GM20431 (cell line): Measurements from ENCODE around the gene ESPNL.

ENCODE experiments used
- in situ Hi-C: fragments of 300-500 bp; cut with MseI, MboI; formaldehyde crosslinking; loops from one replicate; pipeline ENCODE4 v1.15.0; 2020; ENCODE audit warnings: low sequenced_read_pairs; ENCODE audit not compliant: unreplicated experiment

ESPNL gene

GRCh38 chr2:238069877-238070276, 30.3 kb upstream of the ESPNL start:
- in situ Hi-C loops, result no loop called here

- in situ Hi-C loops, result no loop called here
These were observed 24.7 kb upstream of the ESPNL start for GRCh38 chr2:238075397-238075796.

GRCh38 chr2:238077292-238077691, 22.8 kb upstream of the ESPNL start:
- in situ Hi-C loops, result no loop called here

DNA sequence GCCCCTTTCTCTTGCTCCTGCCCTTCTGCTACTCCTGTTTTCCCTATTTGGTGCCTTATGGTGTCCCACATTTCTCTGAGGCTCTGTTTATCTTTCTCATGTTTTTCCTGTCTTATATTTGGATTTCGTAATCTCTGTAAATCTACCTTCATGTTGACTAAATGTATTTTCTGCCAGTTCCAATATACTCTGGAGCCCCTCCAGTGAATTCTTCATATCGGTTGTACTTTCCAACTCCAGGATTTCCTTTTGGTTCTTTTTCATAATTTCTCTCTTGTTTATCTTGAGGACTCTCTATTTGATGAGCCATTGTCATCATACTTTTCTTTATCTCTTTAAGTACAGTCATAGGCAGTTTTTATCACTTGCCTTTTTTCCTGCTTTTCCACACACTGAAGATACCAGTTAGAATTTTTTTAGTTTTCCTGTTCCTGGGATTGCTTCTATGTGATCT, 20.2 kb upstream of the ESPNL start:
- in situ Hi-C loops, result no loop called here

DNA sequence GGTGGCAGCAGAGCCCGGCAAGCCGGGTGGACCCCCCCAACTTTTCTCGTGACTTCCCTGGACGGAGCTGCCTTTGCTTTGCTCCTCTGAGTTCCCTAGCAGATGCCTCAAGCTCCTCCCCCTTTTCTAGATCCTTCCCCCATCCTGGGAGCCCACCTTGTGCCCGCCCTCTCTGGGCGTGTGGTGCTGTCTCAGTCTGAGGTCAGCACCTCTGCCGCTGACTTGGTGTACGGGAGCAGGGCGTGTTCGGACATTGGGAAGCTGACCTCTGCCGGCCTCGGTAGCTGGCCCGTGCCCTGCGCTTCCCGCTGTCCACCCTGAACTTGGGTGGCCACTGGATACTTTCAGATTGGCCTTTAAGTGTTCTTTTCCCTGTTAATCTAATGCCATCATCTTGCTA, 19.6 kb upstream of the ESPNL start:
- in situ Hi-C loops, result no loop called here

DNA sequence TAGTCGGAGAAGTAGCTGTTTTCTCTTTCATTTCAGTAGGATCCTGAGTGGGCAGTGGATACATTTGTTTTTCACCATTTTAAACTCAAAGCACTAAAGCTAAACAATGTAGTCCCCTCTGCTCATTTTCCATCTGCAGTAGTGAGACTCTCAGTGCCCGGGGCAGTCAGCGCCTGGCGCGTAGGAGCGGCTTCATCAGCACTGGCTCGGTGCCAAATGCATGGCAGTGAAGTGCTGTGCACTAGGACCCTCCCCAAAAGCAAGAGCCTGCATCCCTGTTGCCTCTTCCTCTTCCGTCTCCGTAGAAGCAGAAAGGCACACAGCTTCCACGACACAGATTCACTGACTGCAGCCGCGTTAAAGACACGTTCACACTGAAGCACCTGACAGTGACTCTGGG, 19.0 kb upstream of the ESPNL start:
- in situ Hi-C loops, result no loop called here

- in situ Hi-C loops, result no loop called here
These were observed 18.6 kb upstream of the ESPNL start for GRCh38 chr2:238081561-238081960.

DNA sequence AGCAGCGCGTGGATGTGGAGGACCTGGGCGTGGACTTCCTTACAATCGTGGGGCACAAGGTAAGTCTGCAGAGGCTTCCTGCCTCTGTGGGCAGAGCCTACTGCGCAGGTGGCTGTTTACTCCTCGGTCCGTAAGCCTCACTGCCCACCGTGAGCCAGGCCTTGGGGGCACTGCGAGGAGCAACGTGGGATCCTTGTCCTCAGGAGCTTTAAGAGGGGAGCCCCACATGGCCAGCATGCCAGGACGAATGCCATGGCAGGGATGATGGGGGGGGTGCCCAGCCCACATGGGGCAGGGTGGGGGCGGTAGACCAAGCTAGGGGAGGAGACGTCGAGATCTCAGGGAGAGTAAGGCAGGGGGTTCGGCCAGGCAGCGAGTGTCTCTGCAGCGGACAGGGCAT, 18.0 kb upstream of the ESPNL start:
- in situ Hi-C loops, result no loop called here

- in situ Hi-C loops, result no loop called here
These were observed 17.3 kb upstream of the ESPNL start for GRCh38 chr2:238082827-238083226.

DNA sequence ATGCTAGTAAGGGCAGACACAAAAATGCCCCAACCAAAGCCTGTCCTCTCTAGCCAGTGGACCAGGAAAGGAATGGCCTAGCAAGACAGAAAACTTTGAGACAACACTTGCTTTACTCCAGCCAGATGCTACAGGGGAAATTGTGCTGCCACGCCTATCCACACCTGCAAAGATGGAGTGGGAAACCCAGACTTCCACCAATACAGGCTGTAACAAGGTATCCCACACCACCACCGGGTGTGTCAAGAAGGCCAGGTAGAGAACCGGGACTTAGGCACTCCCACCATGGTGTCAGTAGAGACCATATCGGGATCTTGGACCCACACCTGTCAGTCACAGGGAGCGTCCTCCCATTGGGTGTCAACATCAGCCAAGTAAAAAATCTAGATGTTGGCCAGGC, 16.2 kb upstream of the ESPNL start:
- in situ Hi-C loops, result no loop called here

- in situ Hi-C loops, result no loop called here
These were observed 15.4 kb upstream of the ESPNL start for GRCh38 chr2:238084761-238085160.

- in situ Hi-C loops, result no loop called here
These were observed 14.2 kb upstream of the ESPNL start for GRCh38 chr2:238085899-238086298.

DNA sequence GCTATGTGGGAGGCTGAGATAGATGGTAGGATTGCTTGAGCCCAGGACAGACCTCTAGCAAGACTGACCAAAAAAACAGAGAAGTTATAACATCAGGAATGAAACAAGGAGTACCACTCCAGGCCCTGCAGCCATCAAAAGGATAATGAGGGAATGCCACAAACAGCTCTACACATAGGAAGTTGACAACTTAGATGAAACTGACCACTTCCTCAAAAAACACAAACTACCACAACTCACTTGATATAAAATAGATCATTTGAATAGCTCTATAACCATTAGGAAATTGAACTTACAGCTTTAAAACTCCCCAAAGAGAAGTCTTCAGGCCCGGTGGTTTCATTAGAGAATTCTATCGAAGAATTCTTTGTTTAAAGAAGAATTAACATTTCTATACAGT, 12.9 kb upstream of the ESPNL start:
- in situ Hi-C loops, result no loop called here

DNA sequence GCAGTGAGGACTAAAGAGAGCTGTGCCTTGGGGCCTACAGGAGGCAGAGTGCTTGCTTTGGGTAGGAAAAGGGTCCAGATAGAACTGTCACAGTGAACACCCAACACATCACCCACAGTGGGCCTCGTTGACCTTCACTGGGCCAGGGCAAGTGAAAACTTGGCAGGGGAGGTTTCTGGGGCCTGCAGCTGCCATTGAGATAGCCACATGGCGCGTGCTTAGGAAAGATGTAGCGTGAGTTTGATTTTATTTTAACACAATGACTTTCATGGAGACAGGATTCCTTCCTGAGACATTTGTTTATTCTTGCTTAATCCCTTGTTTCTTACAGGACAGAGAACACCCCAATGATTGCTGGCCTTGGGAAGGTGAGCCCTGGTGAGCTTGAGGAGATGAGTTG, 9.3 kb upstream of the ESPNL start:
- in situ Hi-C loops, result no loop called here

DNA sequence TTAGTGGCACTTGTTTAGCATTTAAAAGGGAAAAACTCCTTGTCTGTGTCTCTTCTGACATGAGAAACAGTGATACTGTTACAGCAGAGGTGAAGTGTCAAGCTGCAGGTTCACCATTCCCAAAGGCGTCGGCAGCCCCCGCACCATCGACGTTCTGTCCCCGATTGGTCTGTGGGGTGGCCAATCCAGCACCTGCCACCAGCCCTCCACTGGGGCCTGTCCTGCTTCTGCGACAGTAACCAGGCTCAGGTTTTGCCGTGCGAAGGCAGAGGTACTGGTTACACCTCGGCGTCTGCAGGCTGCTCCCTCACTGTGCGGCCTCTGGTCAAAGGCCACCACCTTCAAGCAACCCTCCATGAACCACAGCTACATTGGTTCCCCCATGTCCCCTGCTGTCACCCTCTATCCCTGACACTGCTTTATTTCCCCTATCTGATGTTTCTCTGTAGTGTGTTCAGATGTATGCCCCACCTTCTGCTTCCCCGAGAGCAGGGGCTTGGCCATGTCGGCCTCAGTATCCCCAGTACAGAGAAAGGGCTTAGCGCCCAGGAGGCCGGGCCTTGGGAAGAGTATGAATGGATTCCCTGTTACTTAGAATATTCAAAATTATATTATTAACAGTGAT, 8.6 kb upstream of the ESPNL start:
- in situ Hi-C loops, result no loop called here

GRCh38 chr2:238092486-238093035, 7.6 kb upstream of the ESPNL start:
- in situ Hi-C loops, result no loop called here

GRCh38 chr2:238093181-238094140, 6.7 kb upstream of the ESPNL start:
- in situ Hi-C loops, result no loop called here

GRCh38 chr2:238094438-238095022, 5.6 kb upstream of the ESPNL start:
- in situ Hi-C loops, result no loop called here

GRCh38 chr2:238095143-238095542, 5.0 kb upstream of the ESPNL start:
- in situ Hi-C loops, result no loop called here

- in situ Hi-C loops, result no loop called here
These were observed 3.7 kb upstream of the ESPNL start for GRCh38 chr2:238096311-238097011.
